Stimulated activated effector memory CD8-positive, alpha-beta T cell treated with anti-CD3 and anti-CD28 coated beads, Interleukin-12 subunit alpha, Interleukin-12 subunit beta, amount 100 ng/mL, for 72 hours (primary cell): ENCODE data around the gene NLGN1.

Source experiments
- ATAC-seq: fragments of 150-1000 bp; cut with Tn5 transposase; 2 replicates; pipeline ENCODE4 v1.10.0; 2021
- DNase-seq, 2 donors: peaks; one replicate each; pipeline ENCODE4 v3.0.0; 2021 to 2022; ENCODE audit warnings: low spot score in 2 of 2
- H3K27ac Mint-ChIP-seq: one replicate; pipeline ENCODE4 v1.8.0; 2022; ENCODE audit warnings: mild to moderate bottlenecking, mixed read lengths
- H3K36me3 Mint-ChIP-seq: one replicate; pipeline ENCODE4 v1.8.0; 2022; ENCODE audit warnings: mild to moderate bottlenecking, mixed read lengths
- H3K4me1 Mint-ChIP-seq: one replicate; pipeline ENCODE4 v1.8.0; 2022; ENCODE audit warnings: mixed read lengths
- H3K4me3 Mint-ChIP-seq: one replicate; pipeline ENCODE4 v1.8.0; 2022; ENCODE audit warnings: mild to moderate bottlenecking, mixed read lengths
- H3K9me3 Mint-ChIP-seq: one replicate; pipeline ENCODE4 v1.8.0; 2022; ENCODE audit warnings: mixed read lengths

Gene NLGN1

DNA sequence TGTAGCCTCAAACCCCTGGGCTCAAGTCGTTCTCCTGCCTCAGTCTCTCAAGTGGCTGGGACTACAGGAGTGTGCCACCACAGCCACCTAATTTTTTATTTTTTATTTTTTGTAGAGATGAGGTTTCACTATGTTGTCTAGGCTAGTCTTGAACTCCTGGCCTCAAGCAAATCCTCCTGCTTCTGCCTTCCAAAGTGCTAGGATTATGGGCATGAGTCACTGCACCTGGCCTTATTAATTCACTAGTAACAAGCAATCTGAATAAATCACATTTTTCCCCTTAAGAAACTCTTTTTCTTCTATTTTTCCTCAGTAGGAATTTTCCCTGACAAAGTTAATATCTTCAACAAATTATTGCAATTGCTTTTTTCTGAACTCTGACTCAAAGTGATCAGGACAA lies 336.9 kb downstream of the NLGN1 start:
- no peak for DNase-seq
- Mint-ChIP-seq H3K4me3 (no peak overlapping the region), H3K27ac (no peak overlapping the region), H3K9me3 (peaks cover 6% of the 10 kb centered on the region), H3K36me3 (no peaks in the 10 kb centered on the region), H3K4me1 (no peaks in the 10 kb centered on the region)
- ATAC-seq: no peak

DNA sequence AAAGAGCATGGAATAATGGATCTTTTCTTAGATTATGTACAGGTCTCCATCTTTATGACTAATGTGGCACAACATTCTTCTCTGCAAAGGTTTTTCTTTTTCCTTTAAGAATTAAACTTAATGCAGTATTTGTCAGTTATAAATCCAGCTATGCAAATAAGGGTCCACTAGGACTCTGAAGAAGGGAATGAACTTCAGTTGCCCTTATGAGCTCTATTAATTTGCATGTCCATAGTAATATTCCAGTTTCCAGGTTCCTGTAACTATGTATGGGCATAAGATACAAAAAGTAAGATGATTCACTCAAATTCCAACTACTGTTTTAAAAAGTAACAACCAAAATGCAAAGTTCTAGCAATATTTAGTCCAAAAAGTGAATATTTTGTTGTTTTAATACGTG lies 337.4 kb downstream of the NLGN1 start:
- no peak overlapping the region for H3K27ac Mint-ChIP-seq
- no peaks in the 10 kb centered on the region for H3K4me1 Mint-ChIP-seq
- H3K9me3 Mint-ChIP-seq: peaks cover 6% of the 10 kb centered on the region
- no peak for DNase-seq
- H3K36me3 Mint-ChIP-seq: no peaks in the 10 kb centered on the region
- no peak overlapping the region for H3K4me3 Mint-ChIP-seq
- no peak for ATAC-seq

DNA sequence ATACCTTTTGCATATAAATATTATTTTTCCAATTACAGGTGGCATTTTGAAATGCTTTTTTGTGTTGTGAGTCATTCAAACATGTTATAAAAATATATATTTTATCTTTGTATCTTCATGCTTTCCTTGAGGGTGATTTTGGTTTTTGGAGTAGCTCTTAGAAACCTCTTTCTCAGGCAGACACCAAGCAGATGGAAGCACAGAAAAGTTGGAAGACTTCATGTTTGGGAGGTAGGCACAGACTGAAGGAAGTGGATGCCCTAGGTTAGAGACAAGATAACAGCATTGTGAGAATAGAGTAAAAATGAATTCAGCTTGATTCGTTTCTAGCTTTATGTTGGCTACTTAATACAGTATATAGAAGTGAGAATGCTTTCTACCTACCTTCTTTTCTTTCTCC lies 338.3 kb downstream of the NLGN1 start:
- Mint-ChIP-seq H3K27ac (no peak overlapping the region), H3K4me1 (no peaks in the 10 kb centered on the region), H3K4me3 (no peak overlapping the region), H3K9me3 (peaks cover 10% of the 10 kb centered on the region), H3K36me3 (no peaks in the 10 kb centered on the region)
- no peak for DNase-seq
- no peak for ATAC-seq

DNA sequence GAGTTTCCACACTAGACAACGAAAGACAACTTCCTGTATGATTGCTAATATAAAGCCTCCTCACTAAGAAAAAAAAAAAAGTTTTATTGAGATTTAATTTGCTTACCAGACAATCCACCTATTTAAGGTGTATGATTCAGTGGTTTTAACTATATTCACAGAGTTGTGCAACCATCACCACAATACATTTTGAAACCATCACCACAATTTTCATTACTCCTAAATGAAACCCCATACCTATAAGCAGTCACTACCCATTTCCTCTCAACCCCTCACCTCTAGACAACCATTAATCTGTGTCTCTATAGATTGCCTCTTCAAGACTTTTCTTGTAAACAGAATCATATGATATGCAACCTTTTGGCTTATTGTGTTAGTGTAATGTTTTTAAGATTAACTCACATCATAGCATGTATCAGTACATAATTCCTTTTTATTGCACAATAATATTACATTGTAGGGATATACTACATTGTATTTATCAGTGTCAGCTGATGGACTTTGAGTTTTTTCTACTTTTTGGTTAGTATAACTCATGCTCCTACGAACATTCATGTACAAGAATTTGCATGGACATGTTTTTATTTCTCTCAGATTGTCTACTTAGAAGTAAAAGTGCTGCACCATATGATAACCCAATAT lies 339.7 kb downstream of the NLGN1 start:
- Mint-ChIP-seq H3K4me3 (no peak overlapping the region), H3K9me3 (peaks cover 13% of the 10 kb centered on the region), H3K27ac (no peak overlapping the region), H3K36me3 (no peaks in the 10 kb centered on the region), H3K4me1 (no peaks in the 10 kb centered on the region)
- ATAC-seq (no peak), DNase-seq (no peak)

DNA sequence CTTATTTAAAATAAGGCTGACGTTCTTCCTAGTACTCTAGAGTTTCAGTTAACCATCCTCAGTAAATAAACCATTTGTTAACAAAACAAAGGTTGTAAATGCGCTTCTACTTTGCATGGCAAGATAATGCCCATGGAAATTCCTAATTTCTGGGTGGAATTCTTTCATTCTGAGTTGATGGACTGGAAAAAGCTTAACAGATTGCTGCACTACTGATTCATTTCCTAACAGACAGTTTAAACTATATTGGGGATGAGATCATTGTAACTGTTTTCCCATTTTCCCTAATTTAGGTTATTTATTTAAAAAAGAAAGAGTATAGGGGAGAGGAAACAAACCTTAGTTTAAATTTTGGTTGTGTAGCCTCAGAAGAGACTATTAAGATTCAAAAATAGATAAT lies 342.2 kb downstream of the NLGN1 start:
- no peak for DNase-seq
- H3K4me3 Mint-ChIP-seq: no peak overlapping the region
- H3K36me3 Mint-ChIP-seq: no peaks in the 10 kb centered on the region
- no peaks in the 10 kb centered on the region for H3K4me1 Mint-ChIP-seq
- ATAC-seq: no peak
- peaks cover 13% of the 10 kb centered on the region for H3K9me3 Mint-ChIP-seq
- no peak overlapping the region for H3K27ac Mint-ChIP-seq

DNA sequence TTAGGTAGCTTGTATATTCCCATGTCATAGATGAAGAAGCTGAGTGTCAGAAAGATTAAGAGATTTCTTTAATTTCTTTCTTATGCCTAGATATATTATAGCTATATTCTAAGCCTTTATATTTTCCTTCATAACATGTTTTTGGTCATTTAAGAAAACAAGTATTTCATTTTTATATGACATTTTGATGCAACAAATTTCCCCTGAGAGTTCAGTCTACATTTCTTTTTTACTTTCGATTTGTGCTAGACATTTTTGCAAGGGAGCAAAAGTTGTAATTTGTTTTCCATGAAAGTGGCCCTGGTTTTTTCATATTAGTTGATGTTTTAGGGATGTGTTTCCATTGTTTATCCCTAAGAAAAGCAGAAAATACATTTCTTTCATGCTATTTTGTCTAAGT lies 344.9 kb downstream of the NLGN1 start:
- Mint-ChIP-seq H3K4me1 (no peaks in the 10 kb centered on the region), H3K36me3 (no peaks in the 10 kb centered on the region), H3K9me3 (peaks cover 16% of the 10 kb centered on the region), H3K27ac (no peak overlapping the region), H3K4me3 (no peak overlapping the region)
- DNase-seq: no peak
- ATAC-seq: no peak

DNA sequence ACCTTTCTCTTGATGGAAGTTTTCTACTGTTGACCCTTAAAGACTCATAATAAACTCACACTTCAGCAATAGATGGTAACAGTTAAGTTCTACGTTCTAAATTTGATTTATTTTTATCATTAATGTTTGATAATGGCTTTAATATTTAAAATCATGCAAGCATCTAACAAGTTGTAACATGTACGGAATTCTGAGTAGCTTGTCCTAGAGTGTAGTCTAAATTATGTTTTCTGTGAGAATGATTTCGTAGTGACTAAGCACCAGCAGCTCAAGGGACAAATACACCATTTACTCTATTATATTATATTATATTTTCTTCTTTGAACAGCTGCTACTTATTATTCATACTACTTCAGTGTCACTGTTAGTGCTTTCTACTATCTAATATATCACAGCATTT lies 345.6 kb downstream of the NLGN1 start:
- H3K4me1 Mint-ChIP-seq: no peaks in the 10 kb centered on the region
- no peak for ATAC-seq
- no peaks in the 10 kb centered on the region for H3K36me3 Mint-ChIP-seq

DNA sequence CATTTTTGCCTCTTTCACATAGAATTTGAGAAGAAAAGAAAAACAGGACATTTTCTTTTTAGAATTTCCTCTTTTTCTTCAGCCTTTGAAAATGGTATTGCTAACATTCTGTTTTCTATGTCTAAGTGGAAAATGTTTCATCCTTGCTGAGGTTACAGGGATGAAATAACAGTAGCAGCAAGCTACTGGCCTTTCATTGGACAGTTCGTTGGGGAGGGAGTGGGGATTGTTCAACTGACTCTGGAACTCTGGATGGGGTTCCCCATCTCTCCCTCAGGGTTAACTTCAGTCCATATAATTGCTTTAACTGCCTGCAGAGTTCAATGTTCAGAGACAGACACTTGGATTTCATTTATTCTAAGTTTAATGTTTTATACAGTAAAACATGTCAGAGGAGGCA lies 346.0 kb downstream of the NLGN1 start:
- Mint-ChIP-seq H3K4me3 (no peak overlapping the region), H3K27ac (no peak overlapping the region), H3K9me3 (peaks cover 15% of the 10 kb centered on the region), H3K36me3 (no peaks in the 10 kb centered on the region), H3K4me1 (no peaks in the 10 kb centered on the region)
- DNase-seq: no peak
- no peak for ATAC-seq

More for the DNA sequence above, 345.6 kb downstream of the NLGN1 start:
- Mint-ChIP-seq H3K9me3 (peaks cover 16% of the 10 kb centered on the region), H3K4me3 (no peak overlapping the region), H3K27ac (no peak overlapping the region)
- no peak for DNase-seq

DNA sequence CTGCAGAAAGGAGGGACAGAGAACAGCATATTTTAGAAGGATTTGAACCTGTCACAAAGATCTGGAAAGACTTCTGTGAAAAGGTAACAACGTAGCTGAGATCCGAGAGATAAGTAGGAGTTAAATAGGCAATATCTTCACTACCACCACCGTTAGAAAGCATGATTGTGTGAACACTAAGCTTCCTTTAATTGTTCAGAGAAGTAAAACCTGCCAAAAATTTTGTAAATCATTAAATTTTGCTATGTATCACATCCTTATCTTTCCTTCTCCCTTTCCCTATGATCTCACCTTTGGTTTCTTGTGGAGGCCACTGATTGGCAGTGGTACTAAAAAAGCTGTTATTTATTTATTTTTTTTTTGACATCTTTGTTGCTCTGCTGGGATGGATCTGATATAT lies 346.9 kb downstream of the NLGN1 start:
- H3K4me3 Mint-ChIP-seq: no peak overlapping the region
- no peak for ATAC-seq
- H3K36me3 Mint-ChIP-seq: no peaks in the 10 kb centered on the region
- peaks cover 10% of the 10 kb centered on the region for H3K9me3 Mint-ChIP-seq
- H3K27ac Mint-ChIP-seq: no peak overlapping the region
- no peaks in the 10 kb centered on the region for H3K4me1 Mint-ChIP-seq
- no peak for DNase-seq

DNA sequence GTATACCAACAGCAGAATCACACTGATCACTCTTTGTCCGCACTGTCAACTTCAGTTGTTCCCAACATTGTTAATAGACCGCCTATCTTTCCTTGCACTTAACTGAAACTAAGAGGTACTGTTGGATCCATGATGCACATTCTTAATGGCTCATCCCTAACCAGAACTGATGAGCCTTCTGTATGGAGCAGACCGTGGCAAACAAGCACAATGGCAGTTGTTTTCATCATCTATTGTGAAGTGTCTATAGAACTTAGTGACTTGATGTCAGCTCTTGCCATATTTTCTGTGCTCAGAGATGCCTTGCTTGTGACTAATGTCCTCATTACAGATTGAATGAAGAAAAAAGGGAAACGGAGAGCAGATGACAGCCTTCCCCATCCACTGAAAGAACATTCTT lies 347.4 kb downstream of the NLGN1 start:
- Mint-ChIP-seq H3K27ac (no peak overlapping the region), H3K4me1 (no peaks in the 10 kb centered on the region), H3K36me3 (no peaks in the 10 kb centered on the region), H3K9me3 (peaks cover 10% of the 10 kb centered on the region), H3K4me3 (no peak overlapping the region)
- ATAC-seq (no peak), DNase-seq (no peak)

DNA sequence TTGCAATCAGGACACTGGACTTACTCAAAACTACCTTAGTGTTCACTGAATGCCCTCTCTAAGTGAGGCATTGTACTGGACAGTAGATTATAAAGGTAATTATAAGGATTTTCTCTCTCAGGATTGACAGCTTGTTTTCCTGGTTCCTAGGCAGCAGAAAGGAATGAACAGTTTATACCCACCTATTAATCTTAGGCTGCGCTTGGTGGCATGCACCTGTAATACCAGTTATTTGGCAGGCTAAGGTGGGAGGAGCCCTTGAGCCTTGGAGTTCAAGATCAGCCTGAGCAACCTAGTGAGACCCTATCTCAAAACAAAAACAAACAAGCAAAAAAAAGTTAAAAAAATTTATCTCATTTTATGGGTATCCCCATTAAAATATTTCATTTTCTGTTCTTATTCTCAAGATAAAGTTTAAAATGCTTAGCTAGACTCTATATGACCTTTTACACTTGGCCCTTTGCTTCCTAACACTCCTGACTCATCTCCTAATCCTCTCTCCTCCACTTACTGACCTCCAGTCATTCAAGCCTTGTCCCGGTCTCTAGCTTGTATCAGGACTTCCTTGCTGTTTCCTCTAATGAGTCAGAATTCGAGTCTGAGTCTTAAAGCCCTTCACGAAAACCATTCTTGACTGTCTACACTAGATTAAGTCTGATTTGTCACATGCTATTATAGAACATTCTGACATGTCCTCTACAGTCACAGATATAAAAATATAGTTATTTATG lies 348.6 kb downstream of the NLGN1 start:
- H3K36me3 Mint-ChIP-seq: no peaks in the 10 kb centered on the region
- no peaks in the 10 kb centered on the region for H3K4me1 Mint-ChIP-seq
- no peak overlapping the region for H3K27ac Mint-ChIP-seq
- H3K9me3 Mint-ChIP-seq: peaks cover 6% of the 10 kb centered on the region
- ATAC-seq (no peak), DNase-seq (no peak)
- H3K4me3 Mint-ChIP-seq: no peak overlapping the region

DNA sequence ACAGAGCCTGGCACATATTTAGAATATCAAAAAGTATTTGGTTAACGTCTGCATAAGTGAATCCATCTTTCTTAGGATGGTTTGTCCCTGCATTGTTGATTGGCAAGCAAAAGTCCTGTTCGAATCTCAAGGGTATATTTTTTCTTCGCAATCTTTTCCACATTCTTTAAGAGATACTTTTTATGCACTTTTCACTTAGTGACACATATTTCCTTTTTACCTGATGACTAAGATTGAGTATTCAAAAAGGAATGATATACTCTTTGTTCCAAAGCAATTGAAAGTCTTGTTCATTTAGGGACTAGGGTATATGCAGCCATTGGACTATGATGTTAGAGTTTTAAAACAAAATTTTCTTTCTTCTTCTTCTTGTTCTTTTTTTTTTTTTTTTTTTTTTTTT lies 349.9 kb downstream of the NLGN1 start:
- H3K27ac Mint-ChIP-seq: no peak overlapping the region
- DNase-seq (no peak), ATAC-seq (no peak)

DNA sequence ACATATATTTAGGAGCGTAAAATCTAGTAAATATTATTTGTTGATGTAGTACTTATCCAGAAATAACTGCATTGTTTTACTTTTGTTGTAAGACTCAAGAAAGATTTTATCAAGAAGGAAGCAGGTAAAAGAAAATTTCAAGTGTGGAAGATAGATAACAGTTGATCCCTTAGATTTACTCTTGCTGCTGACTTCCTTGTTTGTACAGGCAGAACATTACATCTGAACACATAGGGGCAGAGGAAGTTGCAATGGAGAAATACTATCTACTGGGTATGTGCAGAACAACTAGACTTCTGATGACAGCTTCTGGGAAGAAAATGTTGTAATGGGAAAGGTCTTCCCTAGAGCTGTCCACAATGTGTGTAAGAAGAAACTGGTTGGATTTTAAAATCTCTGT lies 350.6 kb downstream of the NLGN1 start:
- H3K27ac Mint-ChIP-seq: no peak overlapping the region
- H3K9me3 Mint-ChIP-seq: peaks cover 3% of the 10 kb centered on the region
- no peaks in the 10 kb centered on the region for H3K4me1 Mint-ChIP-seq
- ATAC-seq (no peak), DNase-seq (no peak)
- no peak overlapping the region for H3K4me3 Mint-ChIP-seq
- H3K36me3 Mint-ChIP-seq: no peaks in the 10 kb centered on the region

More for the DNA sequence above, 349.9 kb downstream of the NLGN1 start:
- no peaks in the 10 kb centered on the region for H3K4me1 Mint-ChIP-seq
- H3K36me3 Mint-ChIP-seq: no peaks in the 10 kb centered on the region
- no peak overlapping the region for H3K4me3 Mint-ChIP-seq
- H3K9me3 Mint-ChIP-seq: peaks cover 3% of the 10 kb centered on the region

DNA sequence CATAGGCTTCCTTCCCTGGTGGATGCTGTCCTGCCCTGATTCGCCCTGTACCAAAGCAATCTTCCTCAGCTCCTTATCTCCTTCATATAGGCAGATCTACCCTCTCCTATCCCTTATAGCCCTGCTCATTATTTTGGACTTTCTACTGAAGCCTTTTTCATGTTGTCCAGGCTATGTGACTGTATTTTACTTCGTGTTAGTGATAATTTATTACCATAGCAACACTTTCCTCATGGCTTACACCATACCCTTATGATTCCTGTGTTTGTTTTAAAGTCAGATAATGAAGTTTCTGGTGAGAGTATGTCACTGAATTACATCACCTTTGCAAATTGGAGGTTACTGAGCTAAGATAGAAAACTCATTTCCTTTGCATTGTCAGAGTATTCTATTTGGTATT lies 352.6 kb downstream of the NLGN1 start:
- no peak overlapping the region for H3K27ac Mint-ChIP-seq
- ATAC-seq: no peak
- no peak overlapping the region for H3K4me3 Mint-ChIP-seq
- no peaks in the 10 kb centered on the region for H3K36me3 Mint-ChIP-seq
- no peak for DNase-seq
- no peaks in the 10 kb centered on the region for H3K4me1 Mint-ChIP-seq
- H3K9me3 Mint-ChIP-seq: peaks cover 3% of the 10 kb centered on the region

DNA sequence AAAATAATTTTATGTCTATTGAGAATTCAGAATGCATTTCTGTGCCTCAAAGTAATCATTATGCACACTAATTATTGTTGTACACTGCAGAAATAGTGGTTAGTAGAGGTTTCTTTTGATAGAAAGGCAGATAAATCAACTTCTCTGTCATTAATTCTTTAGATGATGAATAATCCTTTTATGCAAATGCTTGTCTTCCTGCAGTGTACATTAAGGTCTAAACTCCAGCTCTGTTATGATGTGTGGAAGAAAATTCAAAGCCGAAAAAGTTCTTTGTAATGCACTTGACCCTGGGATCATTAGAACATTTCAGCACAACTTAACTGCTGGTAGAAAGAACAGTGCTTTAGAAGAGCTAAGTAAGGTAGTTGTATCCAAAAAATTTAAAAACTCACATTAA lies 353.0 kb downstream of the NLGN1 start:
- no peaks in the 10 kb centered on the region for H3K36me3 Mint-ChIP-seq
- no peak overlapping the region for H3K27ac Mint-ChIP-seq
- ATAC-seq: no peak
- H3K9me3 Mint-ChIP-seq: peaks cover 3% of the 10 kb centered on the region
- no peak for DNase-seq
- no peak overlapping the region for H3K4me3 Mint-ChIP-seq
- H3K4me1 Mint-ChIP-seq: no peaks in the 10 kb centered on the region

DNA sequence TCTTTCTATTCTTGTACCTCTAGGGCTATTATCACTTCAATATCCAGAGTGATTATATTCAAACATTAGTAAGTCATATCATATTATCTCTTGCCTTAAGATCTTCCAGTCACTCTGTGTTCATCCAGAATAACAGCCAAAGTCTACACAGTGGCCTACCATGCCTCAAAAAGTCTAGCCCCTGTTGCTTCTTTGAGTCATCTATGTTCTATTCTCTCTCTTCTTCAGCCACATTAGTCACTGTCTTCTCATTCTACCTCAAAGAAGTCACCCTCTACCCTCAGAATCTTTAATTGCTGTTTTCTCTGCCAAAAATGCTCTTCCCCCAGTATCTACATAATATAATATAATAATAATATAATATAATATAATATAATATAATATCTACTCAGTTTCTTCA lies 356.0 kb downstream of the NLGN1 start:
- Mint-ChIP-seq H3K36me3 (no peaks in the 10 kb centered on the region), H3K4me1 (no peaks in the 10 kb centered on the region), H3K27ac (no peak overlapping the region), H3K9me3 (peaks cover 4% of the 10 kb centered on the region), H3K4me3 (no peak overlapping the region)
- ATAC-seq (no peak), DNase-seq (no peak)
